Activated CD4-positive, CD25-positive, alpha-beta regulatory T cell treated with anti-CD3 and anti-CD28 coated beads, Interleukin-2, amount 50 U/mL, for 24 hours (primary cell): ENCODE measurements around the gene CCP110.
A peak's percentile ranks its signal among the peaks of the same experiment; 100 is the strongest.
"Not testable (repeated sequence)": the region's sequence is repeated elsewhere in the genome, so short reads cannot be mapped to it uniquely, and the experiment has no call there.

ENCODE experiments used
- ATAC-seq, 2 donors: fragments of 150-1000 bp; cut with Tn5 transposase; one replicate each; pipeline ENCODE4 v1.10.0; 2021; ENCODE audit warnings: mild to moderate bottlenecking in 1 of 2, moderate library complexity in 1 of 2

The CCP110 gene

GRCh38 chr16:19513377-19514053 lies 10.2 kb upstream of the CCP110 start:
- ATAC-seq, result no peak

DNA sequence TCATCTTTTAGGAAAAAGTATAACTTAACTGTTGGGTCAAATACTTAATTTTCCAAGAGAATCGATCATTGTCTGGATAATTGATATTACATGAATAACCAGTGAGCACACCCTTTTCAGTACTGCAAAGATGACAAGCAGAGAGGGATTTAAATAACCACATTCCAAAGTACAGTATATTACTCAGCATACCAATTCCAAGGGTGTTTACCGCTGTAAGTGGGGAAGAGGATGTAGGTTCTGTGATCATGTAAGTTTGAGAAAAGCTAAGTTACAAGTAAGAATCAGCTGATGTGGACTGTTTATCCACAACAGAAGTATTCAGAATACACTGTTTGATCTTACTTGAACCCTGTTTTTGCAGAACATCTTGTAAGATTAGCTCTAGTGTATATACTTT lies 8.0 kb upstream of the CCP110 start:
- ATAC-seq, result no peak

GRCh38 chr16:19517424-19518089 lies 6.2 kb upstream of the CCP110 start:
- ATAC-seq, result peak; percentile 11 to 28

GRCh38 chr16:19518388-19518787 lies 5.4 kb upstream of the CCP110 start:
- no peak for ATAC-seq

GRCh38 chr16:19520861-19521331 lies 2.8 kb upstream of the CCP110 start:
- ATAC-seq, result no peak

GRCh38 chr16:19521471-19522396 lies 2.0 kb upstream of the CCP110 start, which contains the start of gene GDE1:
Gene GDE1 (minus strand): TSS chr16:19522098. CDS start chr16:19521964, 134 bp downstream.
- ATAC-seq, result peak; percentile 79 to 82

GRCh38 chr16:19522397-19522732 lies 1.4 kb upstream of the CCP110 start:
- no peak for ATAC-seq

- no peak for ATAC-seq
Measured at GRCh38 chr16:19522760-19523159, 982 bp upstream of the CCP110 start.

GRCh38 chr16:19523184-19523558 lies 571 bp upstream of the CCP110 start:
- no peak for ATAC-seq

DNA sequence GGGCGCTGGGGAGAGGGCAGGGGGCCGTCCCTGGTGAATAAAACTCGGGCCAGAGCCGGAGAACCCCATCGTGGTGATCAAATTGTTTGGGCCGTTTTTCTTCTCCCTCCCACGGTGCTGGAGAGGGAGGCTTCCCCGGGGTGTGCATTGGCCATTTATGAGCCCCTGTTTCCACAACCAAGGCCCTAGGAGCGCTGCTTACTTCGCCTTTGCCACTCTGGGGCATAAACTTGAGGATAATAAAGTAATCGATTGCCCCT lies 544 bp downstream of the CCP110 start:
- no peak for ATAC-seq

DNA sequence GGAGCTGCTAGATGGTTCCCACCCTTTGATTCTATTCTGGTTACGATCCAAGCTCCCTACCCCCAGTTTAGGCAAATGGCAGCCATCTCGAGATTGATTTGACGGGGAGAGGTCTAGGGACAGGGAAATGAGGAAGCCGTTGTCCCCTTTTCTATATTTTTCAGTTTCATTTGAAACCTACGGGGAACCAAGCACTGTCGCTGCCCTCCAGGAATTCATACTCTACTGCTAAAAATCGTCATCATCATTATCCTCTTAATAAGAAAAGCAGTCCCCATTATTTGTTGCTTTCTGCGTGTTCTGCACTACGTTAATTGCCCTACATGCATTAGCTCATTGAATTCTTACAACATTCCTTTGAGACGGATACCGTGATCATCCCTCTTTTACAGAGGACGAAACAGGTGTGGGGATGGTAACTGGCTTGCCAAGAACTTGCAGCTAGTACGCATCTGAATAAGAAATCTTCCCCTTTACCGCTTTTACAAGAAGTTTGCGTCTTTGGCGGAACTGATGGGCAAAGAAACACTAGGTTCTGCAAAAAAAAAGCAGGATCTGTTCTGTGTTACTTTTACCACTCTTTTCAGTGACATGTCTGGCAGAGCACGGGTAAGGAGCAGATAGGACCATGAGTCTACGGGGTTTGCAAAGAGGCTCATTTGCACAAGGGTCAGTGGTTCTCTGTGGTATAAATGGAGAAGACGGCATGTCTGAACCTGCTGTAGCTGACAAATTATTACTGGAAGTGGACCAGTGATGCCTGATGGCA lies 1.1 kb downstream of the CCP110 start:
- ATAC-seq, result no peak

DNA sequence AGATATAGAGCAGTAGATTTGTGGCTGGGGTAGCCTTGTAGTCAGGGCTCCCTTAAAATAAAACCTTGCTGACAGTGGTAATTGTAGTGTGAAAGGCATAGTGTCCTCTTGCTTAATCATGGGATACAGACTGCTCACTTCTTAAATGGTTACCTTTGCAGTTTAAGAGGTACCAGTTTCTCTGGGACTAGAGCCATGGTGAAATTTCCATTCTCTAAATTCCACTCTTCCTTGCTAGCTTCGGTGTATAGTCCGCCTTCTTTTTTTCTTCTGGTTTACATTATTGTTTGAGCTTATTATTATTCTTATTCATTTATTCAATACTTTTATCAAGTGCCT lies 1.6 kb downstream of the CCP110 start:
- no peak for ATAC-seq

GRCh38 chr16:19527161-19527560 lies 3.4 kb downstream of the CCP110 start:
- ATAC-seq, result no peak

GRCh38 chr16:19528666-19529065 lies 4.9 kb downstream of the CCP110 start:
- ATAC-seq, result no peak

DNA sequence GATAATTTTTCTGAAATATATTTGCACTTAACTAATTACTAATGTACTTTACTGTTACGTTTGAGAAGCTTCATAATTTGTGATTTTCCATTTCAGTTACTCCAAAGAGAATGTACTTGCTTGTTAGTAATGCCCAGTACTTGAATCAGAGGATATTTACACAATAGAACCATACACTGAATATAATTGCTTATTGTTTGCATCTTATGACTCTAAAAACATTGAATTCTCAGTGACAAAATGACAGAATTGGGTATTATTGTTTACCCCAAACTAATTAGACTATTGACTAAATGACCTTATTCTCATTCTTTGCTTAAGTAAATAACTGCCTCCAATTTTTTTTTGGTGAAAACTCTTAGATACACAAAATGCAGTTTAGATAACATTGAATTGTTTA lies 8.9 kb downstream of the CCP110 start:
- no peak for ATAC-seq

DNA sequence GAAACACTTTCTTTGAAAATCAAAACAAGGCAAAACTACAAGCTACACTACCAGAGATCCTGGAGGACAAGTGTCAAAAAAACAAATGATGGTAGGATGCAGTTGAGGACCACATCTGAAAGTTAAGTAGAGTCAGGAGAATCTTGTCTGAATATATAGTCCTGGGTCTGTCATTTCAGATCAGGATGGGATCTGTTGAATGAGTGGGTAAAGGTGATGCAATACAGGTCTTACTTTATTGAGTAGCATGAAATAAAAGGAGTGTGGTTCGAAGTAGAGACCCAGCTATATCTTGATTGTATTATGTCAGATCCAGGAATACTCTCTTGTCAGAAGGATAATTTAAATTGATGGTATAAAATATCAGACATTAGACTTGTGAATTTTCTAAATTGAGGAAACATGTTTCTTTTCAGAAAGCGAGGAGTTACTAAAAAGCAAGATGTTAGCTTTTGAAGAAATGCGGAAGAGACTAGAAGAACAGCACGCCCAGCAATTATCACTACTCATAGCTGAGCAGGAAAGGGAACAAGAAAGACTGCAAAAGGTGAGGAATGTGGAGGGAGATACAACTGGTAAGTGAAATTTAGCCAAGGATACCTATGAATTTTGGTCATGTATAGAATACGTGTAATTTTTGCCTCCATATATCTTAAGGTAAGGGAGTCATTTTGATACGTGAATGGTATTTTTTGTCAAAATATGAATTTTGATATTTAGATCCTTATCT lies 16.7 kb downstream of the CCP110 start:
- ATAC-seq, result no peak

GRCh38 chr16:19542138-19542821 lies 18.5 kb downstream of the CCP110 start:
- no peak for ATAC-seq

DNA sequence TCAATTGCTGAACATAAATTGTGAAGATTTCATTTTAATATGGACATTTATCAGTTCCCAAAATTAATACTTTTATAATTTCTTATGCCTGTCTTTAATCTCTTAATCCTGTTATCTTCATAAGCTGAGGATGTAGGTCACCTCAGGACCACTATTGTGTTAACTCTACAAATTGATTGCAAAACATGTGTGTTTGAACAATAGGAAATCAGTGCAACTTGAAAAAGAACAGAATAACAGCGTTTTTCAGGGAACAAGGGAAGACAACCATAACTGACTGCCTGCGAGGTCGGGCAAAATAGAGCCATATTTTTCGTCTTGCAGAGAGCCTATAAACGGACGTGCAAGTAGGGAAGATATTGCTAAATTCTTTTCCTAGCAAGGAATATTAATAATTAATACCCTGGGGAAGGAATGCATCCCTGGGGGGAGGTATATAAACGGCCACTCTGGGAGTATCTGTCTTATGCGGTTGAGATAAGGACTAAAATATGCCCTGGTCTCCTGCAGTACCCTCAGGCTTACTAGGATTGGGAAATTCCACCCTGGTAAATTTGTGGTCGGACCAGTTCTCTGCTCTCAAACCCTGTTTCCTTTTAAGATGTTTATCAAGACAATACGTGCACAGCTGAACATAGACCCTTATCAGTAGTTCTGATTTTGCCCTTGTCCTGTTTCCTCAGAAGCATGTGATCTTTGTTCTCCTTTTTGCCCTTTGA lies 19.7 kb downstream of the CCP110 start:
- ATAC-seq, result not testable (repeated sequence)

- ATAC-seq, result no peak
Measured at GRCh38 chr16:19548144-19548543, 24.4 kb downstream of the CCP110 start.

DNA sequence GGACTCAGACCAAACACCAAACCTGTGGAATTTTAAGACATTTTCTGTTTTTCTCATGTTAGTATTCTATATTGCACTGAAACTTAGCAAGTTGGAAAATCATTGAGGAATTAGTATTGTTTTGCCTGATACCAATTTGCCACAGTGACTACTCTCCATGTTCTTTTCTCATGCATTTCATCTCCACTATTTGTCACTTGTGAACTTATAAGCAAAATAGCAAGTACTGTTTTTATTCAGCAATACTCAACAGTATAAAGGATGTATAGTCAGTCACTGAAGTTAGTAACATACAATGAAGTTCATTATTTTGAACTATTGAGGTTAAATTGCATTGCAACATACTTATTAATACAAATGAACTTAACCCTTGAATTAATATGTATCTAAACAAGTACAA lies 25.9 kb downstream of the CCP110 start:
- no peak for ATAC-seq
